ENCODE data around the gene APBA1.

The APBA1 gene

DNA sequence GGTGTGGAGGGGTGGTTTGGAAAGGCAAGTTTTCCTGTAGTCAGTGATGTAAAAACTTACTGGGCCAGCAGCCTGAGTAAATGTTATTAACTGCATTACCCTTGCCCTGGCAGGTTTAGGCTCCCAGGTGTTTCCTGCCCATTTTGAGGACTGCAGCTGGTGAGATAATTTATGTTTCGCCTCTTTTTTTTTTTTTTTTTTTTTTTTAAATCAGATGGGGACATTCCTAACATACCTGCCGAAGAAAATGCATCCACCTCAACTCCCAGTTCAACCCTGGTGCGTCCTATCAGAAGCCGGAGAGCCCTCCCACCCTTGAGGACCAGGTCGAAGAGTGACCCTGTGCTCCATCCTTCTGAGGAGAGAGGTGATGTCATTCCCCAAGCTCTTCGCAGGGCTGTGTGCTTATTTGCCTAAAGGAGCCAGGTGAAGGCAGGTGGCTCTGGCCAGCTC is 286.6 kb downstream of the APBA1 start:
- Histone ChIP-seq H3K36me3 (peaks cover 0 to 47% (median 7%) of the 10 kb centered on the region in 3 donors), H3K9me3 (no peaks in the 10 kb centered on the region), H3K4me3 (no peak overlapping the region), H3K4me1 (no peaks in the 10 kb centered on the region), H3K27ac (no peak overlapping the region), H3K27me3 (no peaks in the 10 kb centered on the region)
- DNase-seq, result no peak
- intact Hi-C loops (cut with DNase I; ENCODE audit: low total_unique reads), result no loop called here
- TF ChIP-seq, protein P1, sequence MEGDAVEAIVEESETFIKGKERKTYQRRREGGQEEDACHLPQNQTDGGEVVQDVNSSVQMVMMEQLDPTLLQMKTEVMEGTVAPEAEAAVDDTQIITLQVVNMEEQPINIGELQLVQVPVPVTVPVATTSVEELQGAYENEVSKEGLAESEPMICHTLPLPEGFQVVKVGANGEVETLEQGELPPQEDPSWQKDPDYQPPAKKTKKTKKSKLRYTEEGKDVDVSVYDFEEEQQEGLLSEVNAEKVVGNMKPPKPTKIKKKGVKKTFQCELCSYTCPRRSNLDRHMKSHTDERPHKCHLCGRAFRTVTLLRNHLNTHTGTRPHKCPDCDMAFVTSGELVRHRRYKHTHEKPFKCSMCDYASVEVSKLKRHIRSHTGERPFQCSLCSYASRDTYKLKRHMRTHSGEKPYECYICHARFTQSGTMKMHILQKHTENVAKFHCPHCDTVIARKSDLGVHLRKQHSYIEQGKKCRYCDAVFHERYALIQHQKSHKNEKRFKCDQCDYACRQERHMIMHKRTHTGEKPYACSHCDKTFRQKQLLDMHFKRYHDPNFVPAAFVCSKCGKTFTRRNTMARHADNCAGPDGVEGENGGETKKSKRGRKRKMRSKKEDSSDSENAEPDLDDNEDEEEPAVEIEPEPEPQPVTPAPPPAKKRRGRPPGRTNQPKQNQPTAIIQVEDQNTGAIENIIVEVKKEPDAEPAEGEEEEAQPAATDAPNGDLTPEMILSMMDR (IDR thresholded peaks at IDR 0.05), result no peak

DNA sequence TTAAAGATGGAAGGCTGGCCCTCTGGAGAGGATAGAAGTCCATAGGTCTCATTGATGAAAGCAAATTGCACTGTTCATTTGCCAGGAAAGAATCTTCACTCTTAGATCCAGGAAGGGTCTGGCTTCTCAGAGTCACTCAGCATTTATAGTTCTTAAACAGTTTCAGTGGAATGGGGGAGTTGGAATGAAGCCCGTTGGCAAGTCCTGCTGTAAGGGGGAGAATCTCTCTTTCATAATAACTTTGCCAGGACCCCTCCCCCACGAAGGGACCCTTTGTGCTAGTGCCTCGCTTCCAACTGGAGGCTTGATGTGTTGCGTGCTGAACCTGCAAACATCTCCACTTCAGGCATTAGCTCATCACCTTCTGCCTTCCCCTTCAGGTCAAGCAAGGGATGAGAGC is 290.0 kb downstream of the APBA1 start:
- H3K36me3 ChIP-seq, result peaks cover 0 to 33% (median 7%) of the 10 kb centered on the region in 3 donors
- TF ChIP-seq, protein P1 (IDR thresholded peaks at IDR 0.05), result no peak
- H3K4me1 ChIP-seq, result peaks cover 0 to 20% (median 15%) of the 10 kb centered on the region in 4 donors
- no peaks in the 10 kb centered on the region for H3K27me3 ChIP-seq
- no peak for DNase-seq
- intact Hi-C loops (cut with DNase I; ENCODE audit: low total_unique reads), result no loop called here
- H3K27ac ChIP-seq, result no peak overlapping the region
- no peaks in the 10 kb centered on the region for H3K9me3 ChIP-seq
- H3K4me3 ChIP-seq, result no peak overlapping the region

DNA sequence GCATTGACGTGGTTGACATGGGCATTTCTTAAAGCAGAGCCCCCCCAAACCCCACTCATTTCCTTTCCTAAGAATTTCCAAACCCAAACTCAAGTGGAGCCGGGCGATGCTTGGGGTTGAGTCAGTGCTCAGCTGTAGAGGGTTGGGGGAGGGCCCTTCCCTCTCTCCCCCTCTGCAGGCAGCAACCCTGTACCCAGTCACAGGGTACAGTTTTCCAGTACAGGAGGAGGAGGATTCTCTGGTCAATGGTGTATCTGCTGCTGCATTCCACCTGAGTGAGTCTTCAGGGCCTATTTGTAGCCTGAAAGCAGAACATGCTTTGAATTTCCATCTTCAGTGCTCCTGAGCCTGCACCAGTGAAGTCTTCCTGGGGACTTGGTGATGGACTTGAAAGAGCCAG is 291.4 kb downstream of the APBA1 start:
- no peak for DNase-seq
- Histone ChIP-seq H3K4me3 (no peak overlapping the region), H3K27me3 (no peaks in the 10 kb centered on the region), H3K9me3 (no peaks in the 10 kb centered on the region), H3K4me1 (peaks cover 0 to 32% (median 21%) of the 10 kb centered on the region in 4 donors), H3K36me3 (peaks cover 0 to 22% (median 0%) of the 10 kb centered on the region in 3 donors), H3K27ac (no peak overlapping the region)
- TF ChIP-seq, protein P1 (IDR thresholded peaks at IDR 0.05), result no peak
- intact Hi-C loops (cut with DNase I; ENCODE audit: low total_unique reads), result no loop called here

DNA sequence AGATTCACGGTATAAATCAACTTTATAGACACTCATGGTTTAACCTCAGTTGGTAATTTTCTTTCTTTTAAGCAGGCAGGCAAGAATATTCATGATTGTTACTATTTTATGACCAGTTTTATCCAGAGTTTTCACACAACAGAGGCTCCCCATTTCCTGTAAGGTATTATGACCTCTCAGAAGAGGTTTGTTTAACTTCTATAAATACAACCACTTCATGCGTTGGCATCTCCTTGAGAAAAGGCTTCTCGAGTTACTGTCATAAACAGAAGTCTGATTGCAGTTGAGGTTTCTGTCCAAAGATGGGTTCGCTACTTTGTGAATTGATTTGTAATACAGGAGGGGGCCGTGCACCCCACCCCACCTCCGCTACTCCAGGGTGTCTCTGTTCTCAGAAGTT is 291.9 kb downstream of the APBA1 start:
- Histone ChIP-seq H3K9me3 (no peaks in the 10 kb centered on the region), H3K4me1 (peaks cover 0 to 32% (median 21%) of the 10 kb centered on the region in 4 donors), H3K4me3 (no peak overlapping the region), H3K27me3 (no peaks in the 10 kb centered on the region), H3K27ac (no peak overlapping the region), H3K36me3 (peaks cover 0 to 20% (median 0%) of the 10 kb centered on the region in 3 donors)
- no peak for DNase-seq
- intact Hi-C loops (cut with DNase I; ENCODE audit: low total_unique reads), result no loop called here
- TF ChIP-seq, protein P1 (IDR thresholded peaks at IDR 0.05), result no peak

DNA sequence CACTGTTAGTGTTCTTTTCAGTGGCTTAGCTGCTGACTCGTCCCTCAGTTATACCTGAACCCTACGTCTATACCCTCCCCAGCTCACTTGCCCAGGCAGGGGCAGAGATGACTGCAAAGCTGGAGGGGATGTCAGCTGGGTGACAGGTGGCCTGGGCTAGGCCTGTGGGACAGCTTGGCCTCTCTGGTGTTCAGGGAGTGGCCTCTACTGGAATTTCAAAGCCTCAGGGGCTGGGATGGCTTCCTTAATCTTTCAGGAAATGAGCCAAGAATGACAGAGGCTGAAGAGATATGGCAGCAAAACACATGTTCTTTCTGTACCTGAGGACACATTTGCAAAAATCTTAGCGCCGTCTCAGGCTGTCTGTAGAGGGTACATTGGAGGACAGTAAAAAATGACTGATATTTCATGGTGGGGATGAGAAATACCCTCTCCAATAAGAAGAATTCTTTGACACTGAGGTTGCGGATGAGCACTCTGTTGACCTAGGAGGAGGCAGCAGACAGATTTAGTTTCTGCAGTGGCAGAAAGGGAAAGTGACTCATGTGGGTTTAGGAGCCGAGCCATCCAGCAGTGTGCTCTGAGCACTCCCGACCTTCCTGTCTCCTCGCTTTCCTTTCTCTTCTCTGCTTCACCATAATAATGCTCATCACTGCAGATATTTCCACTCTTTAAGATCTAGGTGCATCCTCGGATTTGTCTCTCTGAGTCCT is 292.7 kb downstream of the APBA1 start:
- no peaks in the 10 kb centered on the region for H3K9me3 ChIP-seq
- H3K27ac ChIP-seq, result peak overlapping the region in 1 of 2 donors; percentile 14
- DNase-seq, result no peak
- peaks cover 0 to 32% (median 21%) of the 10 kb centered on the region in 4 donors for H3K4me1 ChIP-seq
- H3K4me3 ChIP-seq, result no peak overlapping the region
- peaks cover 0 to 20% (median 0%) of the 10 kb centered on the region in 3 donors for H3K36me3 ChIP-seq
- H3K27me3 ChIP-seq, result no peaks in the 10 kb centered on the region
- TF ChIP-seq, protein P1 (IDR thresholded peaks at IDR 0.05), result no peak
- intact Hi-C loops (cut with DNase I; ENCODE audit: low total_unique reads), result no loop called here

All from tibial artery (tissue), 4 donors.